ENCODE measurements around the gene TSPAN17. TPM values are rescaled to one million over a fixed set of nuclear protein-coding genes. Genes with fewer than 3 reads are reported as not detected.
A peak's percentile ranks its signal among the peaks of the same experiment; 100 is the strongest.
"Not testable (repeated sequence)": the region's sequence is repeated elsewhere in the genome, so short reads cannot be mapped to it uniquely, and the experiment has no call there.

TSPAN17 gene
- total RNA-seq = 10 to 100 TPM; 14.2 to 19.3 TPM
- 23.7 to 68.6 reads per million in 2 donors for total RNA-seq

GRCh38 chr5:176647030-176647842 lies at the start of gene TSPAN17:
TSPAN17 (plus strand) TSS chr5:176647484; CDS start chr5:176647616, 132 bp downstream.
- Mint-ChIP-seq H3K27ac (peak within 1 kb of the TSS; percentile 82), H3K27me3 (no peaks in the 10 kb centered on the region), H3K4me3 (peak within 1 kb of the TSS; percentile 92), H3K4me1 (peaks cover 27% of the 10 kb centered on the region), H3K36me3 (ENCODE audit: low read depth) (no peaks in the 10 kb centered on the region)
- no peaks in the 10 kb centered on the region for H3K9me3 ChIP-seq (ENCODE audit: control insufficient read depth, low read length, poor library complexity, severe bottlenecking)
- DNase-seq (peak; percentile 94 to 99 (median 98)), ATAC-seq (peak; percentile 95)

- H3K4me3 Mint-ChIP-seq; ATAC-seq; DNase-seq; H3K36me3 Mint-ChIP-seq (ENCODE audit: low read depth); H3K27me3 Mint-ChIP-seq; H3K27ac Mint-ChIP-seq; H3K4me1 Mint-ChIP-seq; H3K9me3 ChIP-seq (ENCODE audit: control insufficient read depth, low read length, poor library complexity, severe bottlenecking): not testable (repeated sequence)
Observed at GRCh38 chr5:176599749-176600430, 47.4 kb upstream of the TSPAN17 start.

GRCh38 chr5:176601901-176602482 lies 45.3 kb upstream of the TSPAN17 start:
- Mint-ChIP-seq H3K4me1 (peaks cover 4% of the 10 kb centered on the region), H3K27me3 (no peaks in the 10 kb centered on the region), H3K4me3 (no peak overlapping the region), H3K36me3 (ENCODE audit: low read depth) (no peaks in the 10 kb centered on the region), H3K27ac (no peak overlapping the region)
- ATAC-seq (no peak), DNase-seq (no peak)
- H3K9me3 ChIP-seq (ENCODE audit: control insufficient read depth, low read length, poor library complexity, severe bottlenecking) = no peaks in the 10 kb centered on the region

GRCh38 chr5:176603091-176603490 lies 44.2 kb upstream of the TSPAN17 start:
- Mint-ChIP-seq H3K4me1 (peaks cover 4% of the 10 kb centered on the region), H3K27ac (no peak overlapping the region), H3K27me3 (no peaks in the 10 kb centered on the region), H3K4me3 (no peak overlapping the region), H3K36me3 (ENCODE audit: low read depth) (no peaks in the 10 kb centered on the region)
- H3K9me3 ChIP-seq (ENCODE audit: control insufficient read depth, low read length, poor library complexity, severe bottlenecking) = no peaks in the 10 kb centered on the region
- DNase-seq = no peak
- no peak for ATAC-seq

- H3K4me1 Mint-ChIP-seq = peaks cover 13% of the 10 kb centered on the region
- peaks cover 2% of the 10 kb centered on the region for H3K36me3 Mint-ChIP-seq (ENCODE audit: low read depth)
- H3K9me3 ChIP-seq (ENCODE audit: control insufficient read depth, low read length, poor library complexity, severe bottlenecking) = no peaks in the 10 kb centered on the region
- no peak for DNase-seq
- no peaks in the 10 kb centered on the region for H3K27me3 Mint-ChIP-seq
- no peak for ATAC-seq
- no peak overlapping the region for H3K4me3 Mint-ChIP-seq
- H3K27ac Mint-ChIP-seq = no peak overlapping the region
Observed at GRCh38 chr5:176606032-176606431, 41.3 kb upstream of the TSPAN17 start.

GRCh38 chr5:176606875-176607274 lies 40.4 kb upstream of the TSPAN17 start:
- ATAC-seq (no peak), DNase-seq (no peak)
- no peaks in the 10 kb centered on the region for H3K9me3 ChIP-seq (ENCODE audit: control insufficient read depth, low read length, poor library complexity, severe bottlenecking)
- no peak overlapping the region for H3K27ac Mint-ChIP-seq
- H3K36me3 Mint-ChIP-seq (ENCODE audit: low read depth) = peaks cover 2% of the 10 kb centered on the region
- no peak overlapping the region for H3K4me3 Mint-ChIP-seq
- peaks cover 13% of the 10 kb centered on the region for H3K4me1 Mint-ChIP-seq
- H3K27me3 Mint-ChIP-seq = peaks cover 6% of the 10 kb centered on the region

GRCh38 chr5:176608142-176608705 lies 39.1 kb upstream of the TSPAN17 start:
- no peaks in the 10 kb centered on the region for H3K9me3 ChIP-seq (ENCODE audit: control insufficient read depth, low read length, poor library complexity, severe bottlenecking)
- peaks cover 2% of the 10 kb centered on the region for H3K36me3 Mint-ChIP-seq (ENCODE audit: low read depth)
- DNase-seq (no peak), ATAC-seq (no peak)
- peaks cover 9% of the 10 kb centered on the region for H3K4me1 Mint-ChIP-seq
- H3K27me3 Mint-ChIP-seq = peaks cover 19% of the 10 kb centered on the region
- H3K27ac Mint-ChIP-seq = no peak overlapping the region
- H3K4me3 Mint-ChIP-seq = peak overlapping the region; percentile 97

- Mint-ChIP-seq H3K27me3 (peaks cover 19% of the 10 kb centered on the region), H3K4me3 (peak overlapping the region; percentile 97)
- ATAC-seq = peak; percentile 35
Observed at GRCh38 chr5:176608937-176609723, 38.2 kb upstream of the TSPAN17 start.

GRCh38 chr5:176609724-176610434 lies 37.4 kb upstream of the TSPAN17 start, which contains the start of gene GPRIN1:
GPRIN1 (minus strand) TSS chr5:176610156; CDS start chr5:176599834, 10,322 bp downstream.
- H3K27me3 Mint-ChIP-seq = peaks cover 23% of the 10 kb centered on the region
- peak; percentile 72 for ATAC-seq
- peaks cover 2% of the 10 kb centered on the region for H3K36me3 Mint-ChIP-seq (ENCODE audit: low read depth)
- peaks cover 9% of the 10 kb centered on the region for H3K4me1 Mint-ChIP-seq
- no peaks in the 10 kb centered on the region for H3K9me3 ChIP-seq (ENCODE audit: control insufficient read depth, low read length, poor library complexity, severe bottlenecking)
- DNase-seq = peak; percentile 37 to 61 (median 37)
- peak within 1 kb of the TSS; percentile 2 for H3K27ac Mint-ChIP-seq
- H3K4me3 Mint-ChIP-seq = peak within 1 kb of the TSS; percentile 97

More at GRCh38 chr5:176608937-176609723, 38.2 kb upstream of the TSPAN17 start:
- Mint-ChIP-seq H3K4me1 (peaks cover 9% of the 10 kb centered on the region), H3K36me3 (ENCODE audit: low read depth) (peaks cover 2% of the 10 kb centered on the region), H3K27ac (peak overlapping the region; percentile 2)
- no peak for DNase-seq
- H3K9me3 ChIP-seq (ENCODE audit: control insufficient read depth, low read length, poor library complexity, severe bottlenecking) = no peaks in the 10 kb centered on the region

GRCh38 chr5:176610435-176610773 lies 36.9 kb upstream of the TSPAN17 start:
- no peak for ATAC-seq
- H3K4me3 Mint-ChIP-seq = peak overlapping the region; percentile 86
- peaks cover 9% of the 10 kb centered on the region for H3K4me1 Mint-ChIP-seq
- H3K9me3 ChIP-seq (ENCODE audit: control insufficient read depth, low read length, poor library complexity, severe bottlenecking) = no peaks in the 10 kb centered on the region
- H3K36me3 Mint-ChIP-seq (ENCODE audit: low read depth) = peaks cover 2% of the 10 kb centered on the region
- H3K27me3 Mint-ChIP-seq = peaks cover 28% of the 10 kb centered on the region
- no peak for DNase-seq
- no peak overlapping the region for H3K27ac Mint-ChIP-seq

- Mint-ChIP-seq H3K27me3 (peaks cover 38% of the 10 kb centered on the region), H3K27ac (no peak overlapping the region), H3K4me3 (no peak overlapping the region), H3K4me1 (peaks cover 9% of the 10 kb centered on the region), H3K36me3 (ENCODE audit: low read depth) (peaks cover 4% of the 10 kb centered on the region)
- ATAC-seq (no peak), DNase-seq (peak in 2 of 3 donors; percentile 25 to 44)
- no peaks in the 10 kb centered on the region for H3K9me3 ChIP-seq (ENCODE audit: control insufficient read depth, low read length, poor library complexity, severe bottlenecking)
Observed at GRCh38 chr5:176611435-176611834, 35.8 kb upstream of the TSPAN17 start.

- H3K27ac Mint-ChIP-seq = no peak overlapping the region
- DNase-seq = no peak
- peaks cover 9% of the 10 kb centered on the region for H3K4me1 Mint-ChIP-seq
- peaks cover 44% of the 10 kb centered on the region for H3K27me3 Mint-ChIP-seq
- peaks cover 4% of the 10 kb centered on the region for H3K36me3 Mint-ChIP-seq (ENCODE audit: low read depth)
- no peaks in the 10 kb centered on the region for H3K9me3 ChIP-seq (ENCODE audit: control insufficient read depth, low read length, poor library complexity, severe bottlenecking)
- no peak overlapping the region for H3K4me3 Mint-ChIP-seq
- ATAC-seq = no peak
Observed at GRCh38 chr5:176612008-176612407, 35.3 kb upstream of the TSPAN17 start.

Measured in T-helper 17 cell (primary cell).